GM12891 (cell line): ENCODE data around the gene CLNK.
"Not testable (repeated sequence)": the region's sequence is repeated elsewhere in the genome, so short reads cannot be mapped to it uniquely, and the experiment has no call there.

Experiments used
- DNase-seq: peaks from one replicate; pipeline ENCODE4 v3.0.0; 2011; ENCODE audit warnings: low spot score; ENCODE audit not compliant: insufficient read length
- FAIRE-seq: peaks from 2 replicates; lab custom pipeline; 2011; peaks lifted over from hg19 to GRCh38; lab: Jason Lieb, UNC
- PAX5 ChIP-seq: IDR thresholded peaks from 2 replicates; pipeline ENCODE4 v1.6.1; 2011; ENCODE audit warnings: low read length, moderate library complexity, mild to moderate bottlenecking; ENCODE audit not compliant: insufficient read depth, severe bottlenecking
- POLR2A ChIP-seq: IDR thresholded peaks from 2 replicates; pipeline ENCODE4 v1.6.1; 2011; ENCODE audit warnings: low read depth, low read length, control low read depth
- POLR2AphosphoS5 ChIP-seq: IDR thresholded peaks from 2 replicates; pipeline ENCODE4 v1.6.1; 2011; ENCODE audit warnings: low read depth, low read length, control low read depth
- POU2F2 ChIP-seq: IDR thresholded peaks from 2 replicates; pipeline ENCODE4 v1.6.1; 2011; ENCODE audit warnings: low read depth, mild to moderate bottlenecking, control low read depth, low read length, moderate library complexity
- SPI1 ChIP-seq: IDR thresholded peaks from 2 replicates; pipeline ENCODE4 v1.6.1; 2011; ENCODE audit warnings: low read depth, low read length, control low read depth
- TAF1 ChIP-seq: IDR thresholded peaks from 2 replicates; pipeline ENCODE4 v1.6.1; 2011; ENCODE audit warnings: low read depth, low read length, control low read depth

Gene CLNK

DNA sequence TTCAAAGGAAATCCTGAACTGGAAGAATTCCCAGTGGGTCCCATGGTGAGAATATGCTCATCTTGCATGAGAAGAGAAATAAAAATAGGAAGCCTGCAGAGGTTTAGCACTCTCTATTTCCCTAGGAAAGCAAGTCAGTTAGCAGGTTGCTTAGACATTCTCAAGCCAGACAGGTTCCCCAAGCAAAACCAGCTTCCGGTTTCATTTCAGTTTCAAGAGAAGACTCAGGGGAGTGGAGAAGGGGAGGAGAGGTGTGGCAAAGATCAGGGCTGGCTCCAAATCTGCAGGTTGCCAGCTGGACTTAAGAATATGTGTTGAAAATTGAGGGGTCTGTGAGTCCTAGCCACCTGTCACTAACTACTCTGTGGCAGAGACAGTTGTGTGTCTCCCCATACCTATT is 107.5 kb downstream of the CLNK start:
- DNase-seq: no peak
- FAIRE-seq: no peak
- TF ChIP-seq POU2F2 (no peak), POLR2AphosphoS5 (no peak), PAX5 (no peak), POLR2A (no peak), SPI1 (no peak), TAF1 (no peak)

DNA sequence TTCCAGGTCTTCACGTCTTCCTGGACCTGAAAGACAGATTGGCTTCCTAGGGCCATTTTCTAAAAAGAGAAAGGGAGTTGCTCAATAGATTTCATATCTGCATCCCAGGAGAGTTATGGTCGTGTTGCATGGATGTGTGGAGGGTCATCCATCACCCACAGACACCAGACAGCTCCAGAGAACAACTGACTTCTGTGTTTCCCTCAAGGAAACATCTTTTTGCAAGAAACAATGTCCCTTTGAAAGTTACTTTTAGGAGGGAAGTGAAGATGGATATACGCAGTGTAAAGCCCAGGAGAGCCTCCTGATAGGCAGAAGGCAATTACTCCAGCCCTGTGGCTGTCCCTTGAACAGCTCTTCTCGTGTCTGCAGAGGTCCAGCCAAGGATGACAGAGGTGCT is 108.3 kb downstream of the CLNK start:
- FAIRE-seq (no peak), DNase-seq (no peak)
- TF ChIP-seq POLR2A (no peak), TAF1 (no peak), POU2F2 (no peak), PAX5 (no peak), POLR2AphosphoS5 (no peak), SPI1 (no peak)

DNA sequence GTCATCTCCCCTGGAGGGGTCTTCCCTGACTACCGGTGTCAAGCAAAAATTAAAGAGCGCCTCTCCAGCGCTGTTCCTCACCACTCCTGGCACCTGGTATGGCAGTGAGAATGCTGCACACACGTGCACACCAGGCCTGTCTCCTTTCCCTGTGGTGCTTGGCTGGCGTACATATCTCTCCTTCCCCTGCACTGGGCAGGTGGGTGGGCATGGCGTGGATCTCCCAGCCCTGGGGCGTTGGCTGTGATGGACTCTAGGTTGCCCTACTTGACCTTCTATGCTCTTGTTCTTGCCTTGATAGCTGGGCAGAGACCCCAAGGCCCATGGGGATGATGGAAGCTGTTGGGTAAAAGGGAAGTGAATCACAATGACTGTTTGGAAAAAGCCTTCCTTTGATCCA is 109.2 kb downstream of the CLNK start:
- FAIRE-seq: no peak

DNA sequence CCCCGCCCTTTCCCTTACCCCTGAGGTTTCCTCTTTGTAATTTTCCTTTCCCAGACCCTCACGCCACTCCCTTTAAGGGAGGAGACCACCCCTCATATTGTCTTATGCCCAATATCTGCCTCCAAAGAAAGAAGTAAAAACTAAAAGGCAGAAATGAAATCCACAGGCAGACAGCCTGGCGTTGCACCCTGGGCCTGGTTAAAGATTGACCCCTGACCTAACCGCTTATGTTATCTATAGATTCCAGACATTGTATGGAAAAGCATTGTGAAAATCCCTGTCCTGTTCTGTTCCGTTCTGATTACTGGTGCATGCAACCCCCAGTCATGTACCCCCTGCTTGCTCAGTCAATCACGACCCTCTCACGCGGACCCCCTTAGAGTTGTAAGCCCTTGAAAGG is 110.0 kb downstream of the CLNK start:
- DNase-seq, FAIRE-seq: not testable (repeated sequence)

More for the DNA sequence above, 109.2 kb downstream of the CLNK start:
- no peak for DNase-seq
- no peak for TF ChIP-seq POLR2AphosphoS5
- no peak for TF ChIP-seq POU2F2
- no peak for TF ChIP-seq POLR2A
- no peak for TF ChIP-seq PAX5
- TF ChIP-seq TAF1: no peak
- TF ChIP-seq SPI1: no peak

DNA sequence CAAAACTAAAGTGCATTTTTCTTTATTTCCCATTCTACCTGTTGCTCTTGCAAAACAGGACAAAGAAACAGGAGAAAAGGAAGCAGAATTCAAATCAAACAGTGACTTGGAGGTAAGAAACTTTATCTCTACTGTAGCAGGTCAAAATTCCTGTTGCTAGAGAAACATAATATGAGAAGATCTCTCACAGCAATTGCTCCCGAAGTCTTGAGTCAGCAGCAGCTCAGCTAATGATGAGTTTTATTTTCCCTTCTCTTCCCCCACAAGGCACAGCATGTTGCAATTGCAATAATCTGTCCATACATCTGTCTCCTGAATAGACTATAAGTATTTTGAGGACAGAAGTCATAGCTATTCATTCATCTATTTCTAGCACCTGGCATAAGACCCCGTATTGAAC is 112.7 kb downstream of the CLNK start:
- no peak for FAIRE-seq
- TF ChIP-seq POLR2AphosphoS5 (no peak), PAX5 (no peak), TAF1 (no peak), POLR2A (no peak), SPI1 (no peak), POU2F2 (no peak)
- no peak for DNase-seq

DNA sequence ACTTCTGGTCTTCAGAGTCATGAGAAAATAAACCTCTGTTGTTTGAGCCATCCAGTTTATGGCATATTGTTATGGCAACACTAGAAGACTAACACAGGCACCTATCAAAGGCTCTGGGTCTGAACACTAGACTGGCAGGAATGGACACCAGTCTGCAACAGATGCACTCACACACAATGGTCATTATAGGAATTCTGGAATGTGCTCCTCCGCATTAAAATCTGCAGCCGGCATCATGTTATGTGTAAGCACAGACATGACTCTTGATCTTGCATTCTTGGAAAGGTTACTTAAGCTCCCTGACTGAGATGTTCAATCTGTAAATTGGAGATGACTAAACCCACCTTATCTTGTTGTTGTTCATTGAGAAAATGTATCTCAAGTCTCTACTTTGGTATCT is 115.1 kb downstream of the CLNK start:
- TF ChIP-seq SPI1 (no peak), POLR2A (no peak)
- FAIRE-seq: no peak
- no peak for DNase-seq

DNA sequence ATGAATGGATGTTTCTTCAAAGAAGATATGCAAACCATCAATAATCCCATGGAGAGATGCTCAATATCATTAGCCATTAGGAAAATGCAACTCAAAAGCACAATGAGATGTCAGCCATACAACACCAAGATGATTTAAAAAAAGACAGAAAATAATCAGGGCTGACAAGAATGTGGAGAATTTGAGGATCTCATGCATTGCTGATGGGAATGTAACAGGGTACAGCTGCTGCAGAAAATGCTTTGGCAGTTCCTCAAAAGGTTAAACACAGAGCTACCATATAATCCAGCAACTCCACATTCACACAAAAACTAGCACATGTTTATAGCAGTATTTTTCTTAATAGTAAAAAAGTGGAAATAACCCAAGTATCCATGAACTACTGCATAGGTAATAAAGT is 116.8 kb downstream of the CLNK start:
- TF ChIP-seq POLR2A (no peak), SPI1 (no peak), POU2F2 (no peak), PAX5 (no peak), POLR2AphosphoS5 (no peak), TAF1 (no peak)
- DNase-seq (no peak), FAIRE-seq (no peak)

DNA sequence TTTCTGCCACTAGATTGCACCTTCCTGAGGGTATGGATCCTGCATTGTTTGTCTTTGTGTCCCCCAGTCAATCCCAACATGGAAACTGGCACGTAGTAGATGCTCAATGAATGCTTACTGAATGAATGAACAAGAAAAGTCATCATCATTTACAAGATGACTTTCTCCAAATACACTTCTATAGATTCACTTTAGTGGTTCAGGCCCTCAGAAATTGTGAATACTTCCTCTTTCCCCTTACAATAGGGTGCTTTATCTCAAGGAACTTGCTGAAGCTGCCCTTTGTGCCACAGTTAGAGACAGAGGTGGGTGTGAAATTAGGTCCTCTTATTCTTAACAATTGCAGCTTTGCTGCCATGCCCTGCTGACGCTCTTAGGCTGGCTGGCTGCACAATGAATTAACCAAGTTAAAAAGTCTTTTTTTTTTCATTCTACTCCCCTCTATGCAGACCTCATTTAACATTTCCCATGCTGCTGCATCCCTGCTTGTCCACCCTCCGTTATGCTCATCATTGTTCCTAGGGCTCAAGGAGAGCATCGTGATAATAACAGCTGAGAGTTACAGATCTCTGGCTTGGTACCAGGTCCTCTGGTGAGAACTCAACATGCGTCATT is 119.3 kb downstream of the CLNK start:
- no peak for TF ChIP-seq POLR2A
- TF ChIP-seq POLR2AphosphoS5: no peak
- no peak for TF ChIP-seq SPI1
- TF ChIP-seq TAF1: no peak
- no peak for DNase-seq
- no peak for FAIRE-seq

DNA sequence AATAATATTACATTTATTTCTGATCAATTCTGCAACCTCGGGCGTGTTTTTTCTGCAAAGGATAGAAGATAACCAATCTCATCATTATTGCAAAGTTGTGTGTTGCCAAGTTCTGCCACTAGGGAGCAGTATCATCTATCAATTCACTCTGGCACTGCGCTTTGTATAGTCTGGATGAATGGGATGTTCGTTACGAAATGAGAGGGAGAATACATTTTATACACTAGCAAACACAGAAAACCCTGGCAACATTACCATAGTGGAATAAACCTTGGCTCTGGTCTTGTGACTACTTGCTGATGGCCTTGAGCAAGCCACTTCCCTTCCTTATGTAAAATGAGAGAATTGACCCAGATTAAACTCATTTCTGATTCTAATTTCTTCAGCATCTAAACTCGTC is 129.9 kb downstream of the CLNK start:
- FAIRE-seq: peak; percentile 97
- DNase-seq: no peak
- TF ChIP-seq SPI1 (no peak), POU2F2 (no peak), TAF1 (no peak), POLR2AphosphoS5 (no peak), POLR2A (no peak), PAX5 (no peak)

DNA sequence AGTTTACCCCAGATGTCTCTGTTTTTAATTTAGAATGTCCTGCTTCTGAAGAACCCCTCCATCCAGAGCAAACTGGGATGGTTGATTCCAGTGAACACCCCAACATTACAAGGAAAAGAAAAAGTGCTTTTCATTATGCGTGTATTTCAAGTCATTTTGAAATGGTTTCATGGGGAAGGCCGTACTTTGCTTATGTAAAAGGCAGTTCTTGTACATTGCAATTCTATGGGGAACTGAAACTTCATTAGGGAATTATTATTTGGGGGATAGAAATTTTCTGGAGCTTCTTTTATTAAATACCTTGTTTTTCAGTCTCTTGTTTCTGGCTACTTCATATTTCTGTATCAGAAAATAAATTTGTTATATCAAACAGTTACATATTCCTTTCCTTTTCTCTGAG is 130.4 kb downstream of the CLNK start:
- DNase-seq (no peak), FAIRE-seq (no peak)
- TF ChIP-seq SPI1 (peak; percentile 65), POLR2A (no peak)

DNA sequence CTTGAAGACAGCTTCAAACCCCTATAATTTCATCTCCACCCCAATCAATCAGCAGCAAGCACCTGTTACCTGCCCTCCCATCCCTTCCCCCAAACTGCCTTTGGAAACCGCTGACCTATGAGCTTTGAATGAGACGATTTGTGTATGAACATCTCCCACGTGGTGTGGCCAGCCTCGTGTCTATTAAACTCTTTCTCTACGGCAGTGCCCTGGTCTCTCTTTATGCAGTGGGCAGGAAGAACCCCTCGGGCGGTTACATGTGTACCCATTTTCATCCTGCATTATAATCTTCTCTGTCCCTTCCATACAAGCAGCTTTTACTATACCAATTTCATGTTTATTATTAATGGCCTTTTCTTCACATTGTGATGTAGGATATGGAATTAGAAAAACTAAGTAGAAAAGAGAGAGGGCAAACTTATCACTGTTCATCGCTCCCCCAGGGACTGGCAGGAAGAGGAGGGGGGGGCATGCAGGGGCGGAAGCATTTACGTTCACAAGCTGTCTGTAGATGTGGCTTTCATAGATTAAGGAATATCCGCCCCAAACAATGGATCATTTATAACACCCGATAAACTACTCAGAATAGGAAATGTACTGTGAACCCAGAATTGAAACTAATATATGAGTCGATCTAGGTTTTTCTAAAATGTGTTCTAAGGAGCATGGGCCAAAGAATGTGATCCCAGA is 131.8 kb downstream of the CLNK start:
- DNase-seq (no peak), FAIRE-seq (no peak)
- TF ChIP-seq SPI1 (no peak), POLR2A (no peak), POU2F2 (no peak), POLR2AphosphoS5 (no peak), TAF1 (no peak), PAX5 (no peak)
